ENCODE results near the gene GPR179.

GPR179 gene

GRCh38 chr17:38353086-38353604 is 9.4 kb upstream of the GPR179 start:
- H3K4me3 ChIP-seq (ENCODE audit: low read length): peak overlapping the region; percentile 69
- TF ChIP-seq CTCF (conservative IDR thresholded peaks at IDR 0.05; ENCODE audit: low read depth, low read length): no peak
- no peak for DNase-seq (ENCODE audit: low read depth)

- no peak for TF ChIP-seq CTCF (conservative IDR thresholded peaks at IDR 0.05; ENCODE audit: low read depth, low read length)
- no peak for DNase-seq (ENCODE audit: low read depth)
- peak overlapping the region; percentile 69 for H3K4me3 ChIP-seq (ENCODE audit: low read length)
Observed at GRCh38 chr17:38352245-38353085, 8.7 kb upstream of the GPR179 start.

GRCh38 chr17:38351412-38352222 is 7.9 kb upstream of the GPR179 start, which contains the start of gene SOCS7:
Gene SOCS7, plus strand, starts transcription at chr17:38351844. Its CDS starts 209 bp downstream, at chr17:38352053.
- peak; percentile 60 for DNase-seq (ENCODE audit: low read depth)
- TF ChIP-seq CTCF (conservative IDR thresholded peaks at IDR 0.05; ENCODE audit: low read depth, low read length): no peak
- H3K4me3 ChIP-seq (ENCODE audit: low read length): peak within 1 kb of the TSS; percentile 69

- DNase-seq (ENCODE audit: low read depth): no peak
- no peak overlapping the region for H3K4me3 ChIP-seq (ENCODE audit: low read length)
- no peak for TF ChIP-seq CTCF (conservative IDR thresholded peaks at IDR 0.05; ENCODE audit: low read depth, low read length)
Observed at GRCh38 chr17:38350035-38350434, 6.3 kb upstream of the GPR179 start.

GRCh38 chr17:38349097-38349730 is 5.5 kb upstream of the GPR179 start:
- peak; percentile 37 for DNase-seq (ENCODE audit: low read depth)
- peak; percentile 99 for TF ChIP-seq CTCF (conservative IDR thresholded peaks at IDR 0.05; ENCODE audit: low read depth, low read length)
- no peak overlapping the region for H3K4me3 ChIP-seq (ENCODE audit: low read length)

GRCh38 chr17:38345743-38346142 is 2.0 kb upstream of the GPR179 start:
- TF ChIP-seq CTCF (conservative IDR thresholded peaks at IDR 0.05; ENCODE audit: low read depth, low read length): no peak
- H3K4me3 ChIP-seq (ENCODE audit: low read length): no peak overlapping the region

More at GRCh38 chr17:38345743-38346142, 2.0 kb upstream of the GPR179 start:
- DNase-seq (ENCODE audit: low read depth): no peak

Data from retinal pigment epithelial cell (primary cell).